NOMO-1 treated with DMSO at 0.1 percent for 48 hours (cell line): ENCODE results near the gene PPFIBP2.
A peak's percentile ranks its signal among the peaks of the same experiment; 100 is the strongest.

Experiments
- DNase-seq: peaks from one replicate; lab custom pipeline; 2025; ENCODE audit not compliant: unreplicated experiment; lab: John Stamatoyannopoulos, UW

The PPFIBP2 gene

GRCh38 chr11:7575841-7576725, 62.3 kb downstream of the PPFIBP2 start:
- no peak for DNase-seq

GRCh38 chr11:7576726-7577290, 63.0 kb downstream of the PPFIBP2 start:
- no peak for DNase-seq

DNA sequence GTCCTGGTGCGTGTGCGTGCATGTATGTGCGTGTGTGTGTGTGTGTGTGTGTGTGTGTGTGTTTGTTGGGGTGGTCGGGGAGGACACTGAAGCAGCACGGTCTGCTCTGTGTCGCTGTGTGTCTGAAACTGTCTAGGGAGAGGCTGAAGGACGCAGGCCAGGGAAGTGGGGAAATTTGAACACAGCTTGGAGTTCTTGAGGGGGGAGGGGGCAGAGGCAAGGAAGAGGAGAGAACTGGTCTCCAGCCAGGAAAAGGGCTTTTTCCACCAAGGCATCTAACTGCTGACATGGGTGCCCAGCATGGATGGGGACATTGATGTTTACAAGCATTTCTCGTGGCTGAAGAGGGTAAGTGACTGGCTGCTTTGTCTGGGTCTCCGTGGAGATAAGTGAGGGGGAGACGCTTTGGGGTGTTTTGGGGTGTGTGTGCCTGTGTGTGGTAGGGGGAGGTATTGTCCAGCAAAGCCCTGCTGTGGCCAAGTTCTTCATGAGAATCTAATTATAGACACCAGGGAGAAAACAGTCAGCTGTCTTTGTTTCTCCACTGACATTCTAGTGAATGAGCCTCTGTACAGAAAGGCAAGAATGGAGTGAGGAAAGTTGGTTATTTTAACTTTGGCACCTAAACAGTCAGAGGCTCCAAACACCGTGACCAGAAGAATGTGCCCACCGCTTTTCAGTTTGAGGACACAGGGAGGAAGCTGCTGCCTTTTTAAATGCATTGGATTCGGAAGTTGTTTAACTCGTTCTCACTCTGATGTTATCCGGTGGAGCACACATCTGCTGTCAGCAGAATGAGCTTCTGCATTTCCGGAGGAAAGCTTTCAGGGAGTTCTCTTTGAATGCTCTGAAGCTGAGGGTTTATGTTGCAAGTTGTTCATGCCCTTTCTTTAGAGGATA, 63.7 kb downstream of the PPFIBP2 start:
- peak; percentile 55 for DNase-seq

DNA sequence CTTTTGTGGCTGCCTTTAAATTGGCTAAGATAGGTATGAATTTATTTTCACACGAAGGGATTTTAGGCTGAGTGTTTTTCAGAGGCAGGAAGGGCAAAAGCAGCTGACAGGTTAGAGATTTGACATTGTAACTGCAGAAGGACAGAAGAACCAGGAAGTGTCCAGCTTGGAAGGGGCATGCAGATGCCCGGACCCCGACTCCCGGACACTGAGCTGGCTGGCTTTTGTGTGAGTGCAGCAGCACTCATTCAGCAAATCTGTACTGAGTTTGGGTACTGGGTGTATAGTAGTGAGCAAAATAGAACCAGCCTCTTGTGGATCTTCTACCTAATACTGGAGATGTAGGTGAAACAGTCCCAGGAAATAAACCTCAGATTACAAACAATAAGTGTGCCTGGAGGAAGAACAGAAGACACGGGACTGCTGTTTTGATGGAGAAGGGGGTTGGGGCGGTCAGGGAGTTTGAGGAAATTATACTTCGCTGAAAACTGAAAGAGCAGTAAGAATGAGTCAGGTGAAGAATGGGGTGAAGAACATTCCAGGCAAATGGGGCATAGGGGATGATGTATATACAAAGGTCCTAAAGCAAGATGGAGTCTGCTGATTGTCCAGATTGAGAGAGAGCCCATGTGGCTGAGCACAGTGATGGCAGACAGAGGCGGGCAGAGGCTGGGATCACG, 64.6 kb downstream of the PPFIBP2 start:
- DNase-seq: no peak

GRCh38 chr11:7579361-7579791, 65.6 kb downstream of the PPFIBP2 start:
- DNase-seq: peak; percentile 6

GRCh38 chr11:7581021-7581590, 67.3 kb downstream of the PPFIBP2 start:
- no peak for DNase-seq

DNA sequence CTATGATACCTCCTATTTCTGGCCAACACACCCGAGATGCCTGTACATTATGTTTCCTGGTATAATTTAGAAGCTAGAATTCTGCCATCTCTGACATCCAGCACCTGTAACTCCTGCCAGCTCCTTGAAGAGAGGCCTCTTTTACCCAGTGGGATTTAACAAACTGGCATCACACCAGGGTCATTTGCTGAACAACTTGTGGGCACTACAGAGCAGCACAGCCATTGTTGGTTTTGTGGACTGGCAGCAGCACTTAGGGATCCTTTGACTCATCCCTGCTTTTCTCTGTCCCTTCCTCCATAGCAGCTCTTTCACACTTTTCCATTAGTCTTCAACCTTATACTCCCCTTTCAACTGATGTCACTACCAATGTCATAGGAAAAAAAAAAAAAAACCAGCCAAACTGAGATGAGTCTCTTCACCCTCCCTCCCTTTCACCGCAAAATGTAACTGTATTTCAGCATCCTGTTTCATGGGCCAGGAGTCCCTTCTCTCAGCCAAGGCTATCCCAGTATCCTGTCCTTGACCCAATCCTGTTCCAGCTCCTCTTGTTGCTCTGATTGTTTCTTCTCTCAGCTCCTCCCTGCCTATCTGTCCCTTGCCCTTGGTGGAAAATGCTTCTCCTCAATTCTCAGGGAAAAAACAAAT, 68.7 kb downstream of the PPFIBP2 start:
- DNase-seq: no peak

DNA sequence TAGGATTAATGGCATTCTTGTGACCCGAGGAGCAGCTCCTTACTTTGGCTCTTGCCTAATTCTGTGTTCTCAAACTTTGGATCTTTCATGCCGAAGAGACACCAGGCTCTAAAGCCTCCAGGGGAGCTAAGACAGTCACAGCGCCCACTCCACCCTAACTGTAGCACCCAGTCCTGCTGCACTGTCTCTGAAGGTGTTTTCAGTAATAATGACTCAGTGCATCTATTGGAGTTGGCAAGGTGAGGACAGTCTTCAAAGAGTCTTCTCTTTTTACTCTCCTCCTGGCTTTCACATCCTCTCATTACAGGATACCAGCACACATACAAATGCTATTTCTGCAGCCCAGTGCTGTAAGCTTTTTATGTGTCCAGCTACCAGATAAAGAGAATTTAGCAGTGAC, 69.4 kb downstream of the PPFIBP2 start:
- DNase-seq: no peak

DNA sequence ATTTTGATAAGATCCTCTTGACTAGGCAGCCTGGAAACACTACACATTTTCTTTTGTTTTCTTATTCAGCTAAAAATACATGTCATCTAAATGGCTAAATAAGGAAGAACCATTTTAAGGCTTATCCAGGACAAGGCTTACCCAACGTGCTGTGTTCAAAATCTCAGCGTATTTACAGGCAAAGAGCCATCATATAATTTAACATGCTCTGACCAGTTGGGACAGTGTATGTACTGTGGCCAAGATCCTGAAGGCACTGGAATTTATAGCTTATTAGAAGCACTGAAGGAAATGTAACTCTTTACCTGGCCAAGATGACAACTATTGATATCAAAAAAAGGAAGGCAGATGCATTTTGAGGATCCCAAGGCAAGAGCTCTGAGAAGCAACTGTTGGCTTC, 71.1 kb downstream of the PPFIBP2 start:
- no peak for DNase-seq

DNA sequence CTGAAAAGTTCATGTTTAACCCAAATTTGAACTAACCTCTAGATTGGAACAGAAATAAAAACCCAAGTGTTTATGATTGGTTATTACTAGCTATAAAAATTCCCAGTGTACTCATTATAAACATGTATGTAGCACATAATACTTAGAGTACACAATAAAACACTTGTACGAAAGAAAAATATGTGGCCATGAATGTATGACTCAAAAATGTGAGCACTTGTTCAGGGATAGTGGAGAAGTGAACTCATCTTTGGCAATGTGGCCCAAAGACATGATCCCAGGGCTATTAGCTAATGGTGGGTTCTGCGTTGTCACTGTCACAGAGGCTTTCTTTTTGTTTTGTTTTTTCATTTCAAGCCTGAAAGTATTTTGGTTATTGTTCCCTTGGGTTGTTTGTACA, 72.0 kb downstream of the PPFIBP2 start:
- no peak for DNase-seq

GRCh38 chr11:7586376-7586775, 72.6 kb downstream of the PPFIBP2 start:
- no peak for DNase-seq

DNA sequence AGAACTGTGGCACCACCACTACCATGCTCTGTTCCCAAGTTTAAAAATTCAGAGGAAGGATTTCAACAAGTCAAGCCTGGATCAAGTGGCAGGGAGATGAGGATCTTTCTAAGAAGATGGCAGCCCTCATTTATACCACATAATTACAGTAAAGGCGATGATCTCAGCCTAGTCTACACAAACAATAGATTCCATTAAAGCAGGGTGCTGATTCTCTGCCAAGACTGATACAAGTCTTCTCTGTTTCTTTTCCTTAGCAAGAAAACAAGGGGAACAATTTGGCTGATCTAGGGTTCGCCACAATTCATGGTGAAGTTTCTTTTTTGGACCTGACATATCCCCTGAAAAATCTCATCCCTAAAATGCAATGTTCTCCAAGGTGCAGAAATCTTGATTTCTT, 73.9 kb downstream of the PPFIBP2 start:
- no peak for DNase-seq

DNA sequence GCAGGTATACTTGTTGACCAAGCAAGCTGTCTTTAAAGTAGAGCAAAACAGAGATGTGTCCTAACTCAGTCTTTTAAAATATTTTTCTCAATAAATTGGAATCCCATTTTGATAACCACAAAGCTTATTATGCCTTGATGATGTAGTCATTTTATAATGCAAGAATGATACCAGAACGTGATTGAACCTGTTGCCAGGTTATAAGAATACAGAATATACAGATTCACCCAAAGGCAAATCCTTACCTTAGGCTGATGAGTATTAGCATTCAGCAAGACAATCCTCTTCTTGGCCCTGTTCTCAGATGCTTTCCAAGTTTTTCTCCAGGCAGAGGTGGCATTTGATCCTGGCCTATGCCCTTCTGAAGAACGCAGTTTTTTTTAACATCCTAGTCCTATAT, 76.1 kb downstream of the PPFIBP2 start:
- no peak for DNase-seq

DNA sequence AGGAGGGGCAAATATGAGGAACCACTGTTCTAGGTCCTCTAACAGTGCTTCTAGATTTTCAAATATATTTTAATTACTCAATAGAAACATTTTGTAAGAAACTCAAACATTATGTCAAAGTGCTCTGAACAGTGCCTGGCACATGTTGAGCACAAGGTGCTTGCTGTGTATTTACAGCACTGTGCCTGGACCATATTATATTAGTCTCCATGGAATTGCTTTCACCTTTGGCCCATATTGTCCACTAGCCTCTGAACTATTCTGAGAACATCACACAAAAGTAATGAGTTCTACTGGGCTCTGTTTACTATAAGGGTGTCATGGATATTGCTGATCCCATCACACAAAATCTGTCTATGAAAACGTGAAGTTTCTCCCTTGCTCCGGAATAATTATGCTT, 76.7 kb downstream of the PPFIBP2 start:
- no peak for DNase-seq

DNA sequence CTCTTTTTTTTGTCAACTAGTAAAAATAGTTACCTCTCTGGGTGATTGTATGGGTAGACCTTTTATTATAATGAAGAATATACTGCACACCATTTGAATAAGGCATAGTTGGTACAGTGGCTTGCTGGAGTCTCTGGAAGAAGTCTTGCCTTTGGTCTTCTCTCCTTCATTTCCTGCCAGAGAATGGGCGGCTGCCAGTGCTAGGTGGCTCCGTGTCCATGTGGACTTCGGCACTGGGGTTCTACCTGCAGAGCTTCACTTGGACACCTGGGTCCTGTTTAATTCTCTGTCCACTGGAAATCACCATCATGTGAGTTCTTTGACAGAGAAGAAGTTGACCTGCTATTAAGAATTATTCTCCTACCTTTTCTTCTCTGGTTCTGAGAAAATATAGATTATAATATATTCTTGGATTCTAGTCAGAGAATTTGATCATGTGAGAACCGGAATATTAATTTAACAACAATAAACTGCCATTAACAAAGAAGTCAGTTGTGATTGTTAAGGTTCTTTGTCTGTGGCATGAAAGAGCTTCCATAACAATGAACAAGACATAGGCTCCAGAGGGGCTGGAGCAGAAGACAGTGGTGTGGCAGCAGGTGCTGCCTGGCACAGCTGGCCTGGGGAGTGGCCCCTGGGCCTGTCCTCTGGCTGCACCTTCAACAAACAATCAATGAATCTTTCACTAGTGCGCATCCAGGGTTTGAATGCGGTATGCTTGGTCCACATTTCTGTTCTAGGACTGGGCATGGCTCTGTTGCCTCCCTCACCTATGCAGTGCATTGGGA, 77.5 kb downstream of the PPFIBP2 start:
- no peak for DNase-seq

DNA sequence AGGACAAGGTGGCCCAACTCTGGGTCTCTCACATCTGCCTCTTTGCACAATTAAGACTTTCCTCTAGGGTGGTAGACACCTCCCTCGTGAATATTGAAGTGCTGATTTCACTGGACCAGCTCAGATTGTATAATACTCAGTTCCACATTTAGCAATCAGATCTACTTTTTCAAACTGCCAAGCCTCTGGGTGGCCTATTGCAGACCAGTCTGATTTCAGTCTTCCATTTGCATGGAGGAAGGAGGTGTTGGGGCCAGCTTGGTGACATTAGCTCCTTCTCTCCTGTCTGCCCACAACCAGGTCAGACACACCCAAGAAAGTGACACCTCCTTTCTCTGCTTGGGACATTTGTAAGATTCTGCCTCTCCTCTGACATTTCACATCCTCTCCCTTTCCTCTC, 78.2 kb downstream of the PPFIBP2 start:
- peak; percentile 64 for DNase-seq

DNA sequence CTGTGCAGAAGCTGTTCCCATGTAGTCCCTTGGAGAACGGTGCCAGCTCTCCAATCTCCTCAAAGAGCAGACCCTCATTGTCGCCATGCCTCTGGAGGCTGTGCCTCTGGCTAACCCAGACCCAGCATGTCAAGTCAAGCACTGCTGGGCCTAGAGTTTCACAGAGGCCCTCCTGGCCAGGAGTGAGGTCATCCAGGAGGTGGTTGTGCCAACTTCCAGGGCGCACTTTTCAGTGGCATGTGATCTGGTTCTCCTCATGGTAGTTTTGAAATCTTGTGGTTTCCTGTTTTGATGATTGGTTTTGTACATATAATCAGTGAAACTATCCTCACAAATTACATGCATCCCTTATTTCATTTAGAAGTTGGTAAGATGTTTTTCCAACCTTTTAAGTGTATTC, 78.9 kb downstream of the PPFIBP2 start:
- peak; percentile 88 for DNase-seq

GRCh38 chr11:7593481-7593880, 79.7 kb downstream of the PPFIBP2 start:
- no peak for DNase-seq
